Esophagus muscularis mucosa (tissue), 3 donors: ENCODE data around the gene TUBE1.

Experiments
- CTCF ChIP-seq, 3 experiments: fragments of 200-600 bp in 2 of 3; fragments of 450-650 bp in 1 of 3; sonication (generic) in 2 of 3; IDR thresholded peaks; one replicate each; pipeline ENCODE4 v1.5.1; 2017 to 2019; ENCODE audit warnings: antibody characterized with exemption in 3 of 3, mild to moderate bottlenecking in 2 of 3, moderate library complexity in 1 of 3
- POLR2A ChIP-seq: fragments of 450-650 bp; IDR thresholded peaks from one replicate; pipeline ENCODE4 v1.6.1; 2017; ENCODE audit warnings: antibody characterized with exemption, moderate library complexity, mild to moderate bottlenecking, low read depth

GRCh38 chr6:112038756-112039430 is 48.4 kb downstream of the TUBE1 start:
- no peak for TF ChIP-seq CTCF (IDR thresholded peaks at IDR 0.05)
- no peak for TF ChIP-seq POLR2A
